Esophagus (tissue), 2 donors: ENCODE measurements around the gene ATP8A1. TPM values are rescaled to one million over a fixed set of nuclear protein-coding genes. Genes with fewer than 3 reads are reported as not detected.
"Not testable (repeated sequence)": the region's sequence is repeated elsewhere in the genome, so short reads cannot be mapped to it uniquely, and the experiment has no call there.

ENCODE experiments used
- H3K27ac ChIP-seq, 2 donors: one replicate each; pipeline ENCODE4 v1.5.1; 2013; ENCODE audit warnings: low read depth in 2 of 2, mild to moderate bottlenecking in 2 of 2, inconsistent platforms in 1 of 2, low read length in 1 of 2, moderate library complexity in 1 of 2
- H3K27me3 ChIP-seq, 2 donors: one replicate each; pipeline ENCODE4 v1.6.1; 2013; ENCODE audit warnings: low read length in 2 of 2, control low read depth in 1 of 2, mild to moderate bottlenecking in 1 of 2; ENCODE audit not compliant: insufficient read depth in 2 of 2, control insufficient read depth in 1 of 2
- H3K36me3 ChIP-seq, 2 donors: one replicate each; pipeline ENCODE4 v1.6.1; 2013; ENCODE audit warnings: low read length in 1 of 2; ENCODE audit not compliant: control insufficient read depth in 2 of 2, insufficient read depth in 2 of 2
- H3K4me1 ChIP-seq, 2 donors: one replicate each; pipeline ENCODE4 v1.6.1; 2013; ENCODE audit warnings: low read length in 1 of 2; ENCODE audit not compliant: control insufficient read depth in 2 of 2, insufficient read depth in 2 of 2
- H3K4me3 ChIP-seq, 2 donors: one replicate each; pipeline ENCODE4 v1.5.1; 2013; ENCODE audit warnings: low read length in 2 of 2, mild to moderate bottlenecking in 2 of 2, low read depth in 1 of 2, moderate library complexity in 1 of 2
- H3K9me3 ChIP-seq, 2 donors: one replicate each; pipeline ENCODE4 v1.6.1; 2013; ENCODE audit warnings: mild to moderate bottlenecking in 2 of 2, low read depth in 1 of 2, low read length in 1 of 2, moderate library complexity in 1 of 2; ENCODE audit not compliant: control insufficient read depth in 2 of 2, insufficient read depth in 1 of 2
- WGBS, 2 donors: extraction: QIAGEN DNeasy Blood & Tissue Kit; methylation state at CpG; one replicate each; pipeline ENCODE4 v1.1.7; 2013; 5-methylcytosine and 5-hydroxymethylcytosine counted together
- polyA plus RNA-seq, 2 donors: library from polyadenylated mRNA; stranded (reverse); fragments of 200-250 nt; gene quantifications; one replicate each; pipeline ENCODE4 v1.2.3, GENCODE V29; 2013
- donor health status: healthy with polysubstance abuse.
- donor health status: Bipolar disorder and iron deficiency.

The ATP8A1 gene
- polyA plus RNA-seq, 2 donors, result 1.2 to 2.5 TPM

- no peak overlapping the region for H3K27ac ChIP-seq
- H3K9me3 ChIP-seq, result no peaks in the 10 kb centered on the region
- no peak overlapping the region for H3K4me3 ChIP-seq
- H3K36me3 ChIP-seq, result no peaks in the 10 kb centered on the region
- H3K4me1 ChIP-seq, result no peaks in the 10 kb centered on the region
- WGBS, 2 donors, result 53 to 75% methylated on average over 2 of the region's 2 CpGs
- H3K27me3 ChIP-seq, result no peaks in the 10 kb centered on the region
Observed at GRCh38 chr4:42391355-42391664, 265.6 kb downstream of the ATP8A1 start.

GRCh38 chr4:42390622-42391354 lies 266.1 kb downstream of the ATP8A1 start:
- 49 to 63% methylated on average over 10 of the region's 10 CpGs for WGBS, 2 donors
- H3K27ac ChIP-seq, result no peak overlapping the region
- no peaks in the 10 kb centered on the region for H3K4me1 ChIP-seq
- no peaks in the 10 kb centered on the region for H3K27me3 ChIP-seq
- no peak overlapping the region for H3K4me3 ChIP-seq
- H3K9me3 ChIP-seq, result no peaks in the 10 kb centered on the region
- no peaks in the 10 kb centered on the region for H3K36me3 ChIP-seq

GRCh38 chr4:42385516-42385915 lies 271.4 kb downstream of the ATP8A1 start:
- no peaks in the 10 kb centered on the region for H3K36me3 ChIP-seq
- H3K4me1 ChIP-seq, result no peaks in the 10 kb centered on the region
- 92 to 100% methylated on average over 1 of the region's 1 CpG for WGBS, 2 donors
- no peaks in the 10 kb centered on the region for H3K27me3 ChIP-seq
- no peaks in the 10 kb centered on the region for H3K9me3 ChIP-seq
- H3K4me3 ChIP-seq, result no peak overlapping the region
- no peak overlapping the region for H3K27ac ChIP-seq

- 88 to 97% methylated on average over 2 of the region's 2 CpGs for WGBS, 2 donors
- Histone ChIP-seq H3K4me1 (no peaks in the 10 kb centered on the region), H3K4me3 (no peak overlapping the region), H3K9me3 (no peaks in the 10 kb centered on the region), H3K36me3 (no peaks in the 10 kb centered on the region), H3K27ac (no peak overlapping the region), H3K27me3 (no peaks in the 10 kb centered on the region)
Observed at GRCh38 chr4:42381666-42382065, 275.2 kb downstream of the ATP8A1 start.

- H3K4me3 ChIP-seq, result no peak overlapping the region
- H3K9me3 ChIP-seq, result no peaks in the 10 kb centered on the region
- no peak overlapping the region for H3K27ac ChIP-seq
- no peaks in the 10 kb centered on the region for H3K36me3 ChIP-seq
- WGBS, 2 donors, result 82 to 87% methylated on average over 4 of the region's 4 CpGs
- H3K27me3 ChIP-seq, result no peaks in the 10 kb centered on the region
- H3K4me1 ChIP-seq, result no peaks in the 10 kb centered on the region
Observed at GRCh38 chr4:42377497-42377896, 279.4 kb downstream of the ATP8A1 start.

- H3K36me3 ChIP-seq, H3K27ac ChIP-seq, H3K9me3 ChIP-seq, H3K4me3 ChIP-seq, H3K4me1 ChIP-seq, H3K27me3 ChIP-seq: not testable (repeated sequence)
- 94 to 98% methylated on average over 6 of the region's 6 CpGs for WGBS, 2 donors
Observed at GRCh38 chr4:42372303-42372702, 284.6 kb downstream of the ATP8A1 start.

- WGBS, 2 donors, result 48 to 53% methylated on average over 2 of the region's 2 CpGs
- H3K9me3 ChIP-seq, result no peaks in the 10 kb centered on the region
- no peaks in the 10 kb centered on the region for H3K36me3 ChIP-seq
- no peaks in the 10 kb centered on the region for H3K4me1 ChIP-seq
- H3K4me3 ChIP-seq, result no peak overlapping the region
- H3K27me3 ChIP-seq, result no peaks in the 10 kb centered on the region
- H3K27ac ChIP-seq, result no peak overlapping the region
Observed at GRCh38 chr4:42371305-42372252, 285.3 kb downstream of the ATP8A1 start.

GRCh38 chr4:42369489-42369888 lies 287.4 kb downstream of the ATP8A1 start:
- Histone ChIP-seq H3K27me3 (no peaks in the 10 kb centered on the region), H3K27ac (no peak overlapping the region), H3K4me3 (no peak overlapping the region), H3K36me3 (no peaks in the 10 kb centered on the region), H3K9me3 (no peaks in the 10 kb centered on the region), H3K4me1 (no peaks in the 10 kb centered on the region)
- WGBS, 2 donors, result 96% methylated on average over 27 of the region's 27 CpGs

- H3K4me1 ChIP-seq, result no peaks in the 10 kb centered on the region
Observed at GRCh38 chr4:42366959-42367358, 289.9 kb downstream of the ATP8A1 start.

More at GRCh38 chr4:42366959-42367358, 289.9 kb downstream of the ATP8A1 start:
- Histone ChIP-seq H3K36me3 (no peaks in the 10 kb centered on the region), H3K9me3 (no peaks in the 10 kb centered on the region), H3K27me3 (no peaks in the 10 kb centered on the region), H3K4me3 (no peak overlapping the region), H3K27ac (no peak overlapping the region)
- WGBS, 2 donors, result 64 to 66% methylated on average over 1 of the region's 1 CpG
